Activated CD8-positive, alpha-beta memory T cell treated with anti-CD3 and anti-CD28 coated beads, Interleukin-2, amount 50 U/mL, for 1 hour (primary cell): Measurements from ENCODE around the gene SERF2.
"Not testable (repeated sequence)": the region's sequence is repeated elsewhere in the genome, so short reads cannot be mapped to it uniquely, and the experiment has no call there.

Experiments used
- DNase-seq: peaks from one replicate; pipeline ENCODE4 v3.0.0-alpha.2; 2020; ENCODE audit errors: extremely low read depth

The SERF2 gene

DNA sequence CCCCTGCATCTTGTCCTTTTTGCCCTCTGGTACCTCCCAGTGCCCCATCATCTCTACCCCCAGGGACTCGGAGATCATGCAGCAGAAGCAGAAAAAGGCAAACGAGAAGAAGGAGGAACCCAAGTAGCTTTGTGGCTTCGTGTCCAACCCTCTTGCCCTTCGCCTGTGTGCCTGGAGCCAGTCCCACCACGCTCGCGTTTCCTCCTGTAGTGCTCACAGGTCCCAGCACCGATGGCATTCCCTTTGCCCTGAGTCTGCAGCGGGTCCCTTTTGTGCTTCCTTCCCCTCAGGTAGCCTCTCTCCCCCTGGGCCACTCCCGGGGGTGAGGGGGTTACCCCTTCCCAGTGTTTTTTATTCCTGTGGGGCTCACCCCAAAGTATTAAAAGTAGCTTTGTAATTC, 1.5 kb downstream of the SERF2 start:
- no peak for DNase-seq

DNA sequence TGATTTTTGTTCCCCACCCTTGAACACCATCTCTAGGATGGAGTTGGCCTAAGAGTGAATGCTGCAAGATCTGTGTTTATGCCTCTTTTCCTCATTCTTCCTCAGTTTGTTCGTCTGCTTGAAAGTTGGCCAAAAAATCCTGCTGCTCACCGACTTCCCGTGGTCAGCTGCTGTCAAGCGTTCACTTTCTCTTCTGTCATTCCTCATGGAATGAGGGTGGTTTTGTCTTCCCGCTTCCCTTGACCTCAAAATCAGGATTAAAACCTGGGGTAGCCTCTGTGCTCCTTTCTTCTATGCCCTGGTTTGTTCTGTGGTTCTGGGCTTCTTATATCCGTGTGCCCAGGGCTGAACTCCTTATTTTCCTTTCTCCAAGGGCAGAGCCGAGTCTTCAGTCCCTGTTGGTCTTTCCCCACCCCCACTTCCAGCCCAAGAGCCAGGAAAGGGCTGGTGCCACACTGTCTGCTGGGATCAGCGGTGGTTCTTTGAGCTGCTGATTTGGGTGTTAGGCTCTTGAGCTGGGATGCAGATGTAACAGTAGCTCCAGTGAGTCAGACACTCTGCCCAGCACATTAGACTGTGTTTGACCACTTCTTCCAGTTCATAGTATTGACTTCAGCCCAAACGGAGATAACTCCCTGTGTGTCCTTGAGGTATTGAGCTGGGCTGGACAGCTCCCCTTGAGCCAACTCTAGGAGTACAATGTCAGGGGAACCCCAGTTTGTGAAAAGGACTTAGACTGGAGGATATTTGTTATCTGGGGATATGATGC, 2.3 kb downstream of the SERF2 start:
- DNase-seq = no peak

DNA sequence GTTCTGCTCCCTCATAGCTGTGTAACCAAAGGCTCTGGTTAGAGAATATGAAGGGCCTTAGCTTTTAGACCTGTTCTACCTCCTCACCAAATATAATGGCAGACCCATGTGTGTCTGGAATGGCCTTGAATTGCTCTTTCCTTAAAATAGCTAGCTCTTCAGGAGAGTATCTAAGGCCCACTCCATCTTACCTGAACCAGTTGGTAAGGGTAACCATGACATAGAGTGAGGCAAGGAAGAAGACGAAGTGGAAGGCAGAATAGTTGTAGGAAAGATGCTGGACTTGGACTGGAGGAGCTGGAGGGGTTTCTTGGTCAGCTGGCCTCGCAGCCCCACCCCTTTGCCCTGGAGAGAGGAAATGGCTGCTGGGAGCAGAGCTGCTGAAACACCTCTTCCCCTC, 3.1 kb downstream of the SERF2 start:
- DNase-seq = no peak

- no peak for DNase-seq
These were observed 3.9 kb downstream of the SERF2 start for GRCh38 chr15:43795997-43796396.

DNA sequence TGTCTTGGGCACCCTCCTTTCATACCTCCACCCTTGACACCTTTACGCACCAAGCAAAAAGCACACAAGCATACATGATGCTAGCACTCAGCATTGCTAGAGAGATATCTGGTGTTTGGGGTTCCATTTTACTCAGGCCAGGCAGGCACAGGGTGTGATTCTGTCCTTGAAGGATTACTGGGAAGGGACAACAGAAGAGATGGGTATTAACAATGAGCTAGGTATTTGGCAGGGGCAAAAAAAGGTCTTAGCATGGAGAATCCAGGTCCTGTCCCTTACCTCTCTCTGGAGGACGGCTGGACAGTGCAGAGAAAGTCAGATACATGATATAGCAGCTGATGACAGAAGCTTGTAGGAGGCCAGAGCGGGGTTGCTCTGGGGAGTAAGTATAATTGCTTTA, 4.4 kb downstream of the SERF2 start:
- DNase-seq = no peak

GRCh38 chr15:43799209-43799944, 7.3 kb downstream of the SERF2 start:
- DNase-seq = no peak

GRCh38 chr15:43799945-43800285, 7.8 kb downstream of the SERF2 start, which contains the start of gene SERINC4:
Gene SERINC4 (minus strand): TSS chr15:43800220. CDS start chr15:43799986, 234 bp downstream.
- DNase-seq = no peak

- peak; percentile 68 for DNase-seq
These were observed 8.4 kb downstream of the SERF2 start, which contains the start of gene HYPK for GRCh38 chr15:43800286-43801141. Gene HYPK (plus strand): TSS chr15:43800599. CDS start chr15:43800623, 24 bp downstream.

GRCh38 chr15:43802676-43803075, 10.6 kb downstream of the SERF2 start:
- not testable (repeated sequence) for DNase-seq

- no peak for DNase-seq
These were observed 16.4 kb downstream of the SERF2 start for GRCh38 chr15:43808435-43808950.

DNA sequence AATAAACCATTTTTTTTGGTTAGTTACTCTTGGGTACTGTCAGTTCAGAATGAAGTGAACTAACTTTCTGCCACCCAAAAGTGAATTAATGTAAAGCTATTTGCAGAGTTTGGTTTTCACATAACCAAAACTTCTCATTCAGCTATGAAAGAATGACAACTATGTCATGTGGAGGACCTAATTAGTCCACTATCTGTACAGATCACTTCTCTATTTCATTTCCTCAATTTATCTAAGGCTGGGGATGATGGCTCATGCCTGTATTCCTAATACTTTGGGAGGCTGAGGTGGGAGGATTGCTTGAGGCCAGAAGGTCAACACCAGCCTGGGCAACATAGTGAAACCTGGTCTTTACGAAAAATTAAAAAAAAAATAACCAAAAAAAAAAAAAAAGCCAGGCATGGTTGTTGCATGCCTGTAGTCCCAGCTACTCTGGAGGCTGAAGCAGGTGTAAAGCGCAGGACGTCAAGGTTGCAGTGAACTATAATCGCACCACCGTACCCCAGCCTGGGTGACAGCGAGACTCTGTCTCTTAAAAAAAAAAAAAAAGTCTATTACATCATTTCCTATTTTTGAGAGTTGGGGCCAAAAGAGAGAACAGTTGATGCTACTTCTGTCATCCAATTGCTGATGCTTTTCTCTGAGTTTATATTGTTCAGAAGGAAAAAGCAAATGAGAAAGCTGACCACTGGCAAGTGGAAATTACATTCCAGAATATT, 17.0 kb downstream of the SERF2 start:
- DNase-seq = no peak

GRCh38 chr15:43815064-43815463, 22.9 kb downstream of the SERF2 start:
- DNase-seq = not testable (repeated sequence)

GRCh38 chr15:43821505-43821904, 29.4 kb downstream of the SERF2 start:
- no peak for DNase-seq

GRCh38 chr15:43824302-43825246, 32.5 kb downstream of the SERF2 start, which contains the start of gene MFAP1:
Gene MFAP1 (minus strand): TSS chr15:43824690. CDS start chr15:43824569, 121 bp downstream.
- peak; percentile 91 for DNase-seq

GRCh38 chr15:43825305-43825704, 33.2 kb downstream of the SERF2 start:
- not testable (repeated sequence) for DNase-seq

GRCh38 chr15:43826029-43826507, 33.9 kb downstream of the SERF2 start:
- DNase-seq = no peak

DNA sequence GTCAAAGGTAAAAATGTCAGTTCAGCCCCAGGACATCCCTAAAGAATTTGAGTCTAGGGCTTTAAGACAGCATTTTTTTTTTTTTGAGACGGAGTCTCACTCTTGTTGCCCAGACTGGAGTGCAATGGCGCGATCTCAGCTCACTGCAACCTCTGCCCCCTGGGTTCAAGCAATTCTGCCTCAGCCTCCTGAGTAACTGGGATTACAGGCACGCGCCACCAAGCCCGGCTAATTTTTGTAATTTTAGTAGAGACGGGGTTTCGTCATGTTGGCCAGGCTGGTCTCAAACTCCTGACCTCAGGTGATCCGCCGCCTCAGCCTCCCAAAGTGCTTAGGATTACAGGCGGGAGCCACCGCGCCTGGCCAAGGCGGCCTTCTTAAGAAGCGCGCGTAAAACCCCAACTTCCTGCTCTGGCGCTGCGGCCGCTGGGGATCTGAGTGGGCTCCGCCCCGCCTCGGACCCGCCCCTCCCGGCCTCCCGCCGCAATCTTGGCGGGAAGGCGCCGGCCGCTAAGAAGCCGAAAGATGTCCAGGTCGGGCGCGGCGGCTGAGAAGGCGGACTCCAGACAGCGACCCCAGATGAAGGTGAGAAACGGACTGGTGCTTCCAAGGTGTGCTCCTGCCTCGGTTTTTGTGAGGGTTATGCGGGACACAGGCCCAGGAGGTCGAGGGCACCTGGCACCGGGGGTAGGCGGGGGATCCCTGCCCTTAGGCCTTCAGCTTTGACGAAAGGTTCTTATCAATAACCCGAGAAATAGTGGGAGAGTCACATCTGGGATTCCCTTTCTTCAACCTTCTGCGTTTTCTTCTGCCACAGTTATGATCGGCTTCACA, 34.6 kb downstream of the SERF2 start, which contains the start of gene WDR76:
Gene WDR76, plus strand, starts transcription at position 495 of the 834 bp plus-strand sequence. Its CDS starts 31 bp downstream, at position 526.
- DNase-seq = no peak

DNA sequence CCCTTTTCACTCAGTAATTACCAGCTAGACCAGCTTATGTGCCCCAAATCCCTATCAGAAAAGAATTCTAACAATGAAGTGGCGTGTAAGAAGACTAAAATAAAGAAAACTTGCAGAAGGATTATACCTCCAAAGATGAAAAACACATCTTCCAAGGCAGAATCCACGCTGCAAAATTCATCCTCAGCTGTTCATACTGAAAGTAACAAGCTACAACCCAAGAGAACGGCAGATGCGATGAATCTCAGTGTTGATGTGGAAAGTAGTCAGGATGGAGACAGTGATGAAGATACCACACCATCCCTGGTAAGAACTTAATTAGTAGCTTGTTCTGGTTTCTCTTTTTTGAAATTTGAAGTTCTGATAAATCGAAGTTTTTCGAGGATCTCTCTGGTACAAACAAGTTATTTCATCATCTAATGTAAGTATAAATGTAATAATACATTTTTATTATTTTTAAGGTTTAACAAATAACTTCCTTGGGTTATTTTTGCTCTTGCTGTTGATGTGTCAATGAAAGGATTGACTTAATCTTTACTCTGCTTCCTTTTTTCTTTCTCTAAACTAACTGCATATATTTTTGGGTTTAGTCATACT, 36.0 kb downstream of the SERF2 start:
- no peak for DNase-seq
